Activated T-cell treated with anti-CD3 and anti-CD28 coated beads, Interleukin-2, amount 50 U/mL, for 4 hours (primary cell): ENCODE measurements around the gene FCHO2. TPM values are rescaled to one million over a fixed set of nuclear protein-coding genes. Genes with fewer than 3 reads are reported as not detected.
"Not testable (repeated sequence)": the region's sequence is repeated elsewhere in the genome, so short reads cannot be mapped to it uniquely, and the experiment has no call there.

ENCODE experiments used
- ATAC-seq, 2 donors: fragments of 200-7000 bp; cut with Tn5 transposase; one replicate each; pipeline ENCODE4 v1.10.0; 2021
- DNase-seq: peaks from one replicate; pipeline ENCODE4 v3.0.0-alpha.2; 2020
- H3K27me3 Mint-ChIP-seq: one replicate; pipeline ENCODE4 v1.8.0; 2021; ENCODE audit warnings: low read depth, mixed read lengths
- H3K36me3 Mint-ChIP-seq: one replicate; pipeline ENCODE4 v1.8.0; 2022; ENCODE audit warnings: mixed read lengths; ENCODE audit not compliant: insufficient read depth
- H3K4me1 Mint-ChIP-seq: one replicate; pipeline ENCODE4 v1.8.0; 2021; ENCODE audit warnings: low read depth, mixed read lengths
- H3K4me3 Mint-ChIP-seq: one replicate; pipeline ENCODE4 v1.8.0; 2021; ENCODE audit warnings: mild to moderate bottlenecking, moderate library complexity, mixed read lengths
- H3K9me3 Mint-ChIP-seq: one replicate; pipeline ENCODE4 v1.8.0; 2021; ENCODE audit warnings: mixed read lengths
- total RNA-seq, 3 donors: library from RNA; stranded (reverse); gene quantifications; one replicate each; pipeline ENCODE4 v1.2.1, GENCODE V29; 2021

The FCHO2 gene
- total RNA-seq, 3 donors from 2014 or later: 0.47 to 0.52 (median 0.51) TPM

DNA sequence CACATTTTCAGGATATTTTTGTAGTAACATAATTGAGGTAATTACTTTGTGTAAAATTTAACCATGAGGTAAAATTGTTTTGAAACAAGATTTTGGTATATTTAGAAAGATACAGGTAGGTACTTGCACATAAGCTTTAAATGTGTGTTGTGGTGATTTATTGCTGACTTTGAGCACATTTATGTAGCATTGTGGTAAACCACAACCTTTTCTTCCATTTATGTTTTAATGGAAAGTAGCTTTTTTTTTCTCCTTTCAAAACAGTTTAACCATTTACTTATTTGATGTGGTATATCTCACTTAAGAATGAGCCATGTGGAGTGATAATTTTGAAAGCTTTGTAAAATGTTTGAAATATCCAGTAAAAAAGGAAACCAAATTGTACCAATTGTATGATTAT, 35.6 kb downstream of the FCHO2 start:
- H3K4me1 Mint-ChIP-seq: no peaks in the 10 kb centered on the region
- ATAC-seq: no peak
- no peak for DNase-seq
- H3K27me3 Mint-ChIP-seq: no peaks in the 10 kb centered on the region
- H3K4me3 Mint-ChIP-seq: no peak overlapping the region
- peaks cover 5% of the 10 kb centered on the region for H3K36me3 Mint-ChIP-seq
- peaks cover 6% of the 10 kb centered on the region for H3K9me3 Mint-ChIP-seq

DNA sequence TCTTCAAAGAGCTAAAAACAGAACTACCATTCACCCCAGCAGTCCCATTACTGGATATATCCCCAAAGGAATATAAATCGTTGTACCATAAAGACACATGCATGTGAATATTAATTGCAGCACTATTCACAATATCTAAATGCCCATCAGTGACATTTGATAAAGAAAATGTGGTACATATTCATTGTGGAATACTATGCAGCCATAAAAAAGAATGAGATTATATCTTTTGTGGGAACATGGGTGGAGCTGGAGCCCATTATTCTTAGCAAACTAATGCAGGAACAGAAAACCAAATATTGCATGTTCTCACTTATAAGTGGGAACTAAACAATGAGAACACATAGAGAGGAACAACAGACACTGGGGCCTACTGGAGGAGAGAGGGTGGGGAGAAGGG, 38.7 kb downstream of the FCHO2 start:
- H3K9me3 Mint-ChIP-seq: peaks cover 6% of the 10 kb centered on the region
- H3K4me1 Mint-ChIP-seq: no peaks in the 10 kb centered on the region
- H3K4me3 Mint-ChIP-seq: no peak overlapping the region
- H3K27me3 Mint-ChIP-seq: no peaks in the 10 kb centered on the region
- peaks cover 5% of the 10 kb centered on the region for H3K36me3 Mint-ChIP-seq
- DNase-seq: no peak
- ATAC-seq: no peak

DNA sequence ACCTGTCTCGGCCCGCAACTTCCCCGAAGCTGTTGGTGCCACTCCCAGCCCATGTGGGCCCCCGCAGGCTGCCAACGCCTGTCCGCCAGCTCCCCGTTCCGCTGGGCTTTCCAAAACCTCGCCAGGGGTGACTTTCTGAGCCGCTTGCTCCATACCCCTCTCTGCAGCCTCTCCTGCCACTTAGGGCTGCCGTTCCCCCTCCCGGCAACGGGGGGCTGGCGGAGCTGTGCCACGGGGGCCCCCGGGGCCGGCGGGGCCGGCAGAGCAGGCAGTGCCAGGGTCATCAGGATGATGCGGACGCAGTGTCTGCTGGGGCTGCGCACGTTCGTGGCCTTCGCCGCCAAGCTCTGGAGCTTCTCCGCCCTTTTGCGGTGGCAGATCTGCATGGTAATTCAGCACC, 40.8 kb downstream of the FCHO2 start:
- H3K4me3 Mint-ChIP-seq: no peak overlapping the region
- no peak for DNase-seq
- H3K36me3 Mint-ChIP-seq: peaks cover 5% of the 10 kb centered on the region
- H3K4me1 Mint-ChIP-seq: no peaks in the 10 kb centered on the region
- H3K27me3 Mint-ChIP-seq: peaks cover 3% of the 10 kb centered on the region
- H3K9me3 Mint-ChIP-seq: peaks cover 6% of the 10 kb centered on the region
- ATAC-seq: no peak

DNA sequence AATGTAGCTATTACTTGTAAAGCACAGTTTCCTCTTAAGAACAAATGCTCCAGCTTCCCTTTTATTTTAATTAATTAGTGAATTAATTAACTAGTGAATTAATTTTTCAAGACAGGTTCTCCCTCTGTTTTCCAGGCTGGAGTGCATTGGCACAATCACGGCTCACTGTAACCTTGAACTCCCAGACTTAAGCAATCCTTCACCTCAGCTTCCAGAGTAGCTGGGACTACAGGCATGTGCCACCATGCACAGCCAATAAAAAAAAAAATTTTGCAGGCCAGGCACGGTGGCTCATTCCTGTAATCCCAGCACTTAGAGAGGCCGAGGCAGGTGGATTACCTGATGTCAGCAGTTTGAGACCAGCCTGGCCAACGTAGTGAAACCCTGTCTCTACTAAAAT, 44.1 kb downstream of the FCHO2 start:
- Mint-ChIP-seq H3K36me3 (no peaks in the 10 kb centered on the region), H3K27me3 (peaks cover 3% of the 10 kb centered on the region), H3K4me3 (no peak overlapping the region), H3K4me1 (no peaks in the 10 kb centered on the region), H3K9me3 (no peaks in the 10 kb centered on the region)
- ATAC-seq (no peak), DNase-seq (no peak)

DNA sequence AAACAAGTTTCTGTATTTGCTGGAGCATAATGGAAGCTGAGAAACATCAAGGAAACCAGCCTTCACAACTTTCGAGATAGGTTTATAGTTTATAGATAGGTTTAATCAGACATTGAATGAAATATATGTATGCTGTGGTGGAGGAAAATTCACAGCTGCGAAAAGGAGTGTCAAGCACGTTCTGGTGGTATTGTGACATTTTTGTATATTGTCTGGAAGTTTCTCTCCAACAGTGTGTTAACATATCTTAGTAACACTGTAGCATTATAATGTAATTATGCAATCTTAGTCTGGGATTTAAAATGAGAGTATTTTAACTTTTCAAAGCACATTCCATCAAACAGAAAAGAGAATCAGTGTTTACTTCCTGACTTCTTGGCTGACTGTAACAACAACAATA, 50.0 kb downstream of the FCHO2 start:
- peaks cover 2% of the 10 kb centered on the region for H3K27me3 Mint-ChIP-seq
- ATAC-seq (no peak), DNase-seq (no peak)
- no peak overlapping the region for H3K4me3 Mint-ChIP-seq
- H3K9me3 Mint-ChIP-seq: no peaks in the 10 kb centered on the region
- H3K4me1 Mint-ChIP-seq: no peaks in the 10 kb centered on the region
- no peaks in the 10 kb centered on the region for H3K36me3 Mint-ChIP-seq

DNA sequence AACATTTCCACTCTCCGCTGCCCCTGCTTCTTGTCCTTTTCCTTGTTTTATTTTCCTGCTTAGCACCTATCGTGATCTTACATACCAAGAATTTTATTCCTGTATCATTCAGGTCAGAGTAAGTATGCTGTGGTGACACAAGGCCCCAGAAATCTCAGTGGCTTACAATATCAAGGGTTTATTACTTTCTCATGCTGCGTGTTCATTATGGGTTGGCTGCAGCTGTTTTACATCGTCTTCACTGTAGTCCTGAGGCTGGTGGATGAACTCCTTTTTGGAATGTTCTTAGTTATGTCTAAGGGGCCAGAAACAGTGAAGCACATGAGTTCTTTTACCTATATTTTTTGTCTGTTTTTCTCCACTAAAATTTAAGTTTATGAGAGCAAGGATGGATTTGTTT, 51.2 kb downstream of the FCHO2 start:
- Mint-ChIP-seq H3K4me3 (no peak overlapping the region), H3K9me3 (no peaks in the 10 kb centered on the region), H3K27me3 (no peaks in the 10 kb centered on the region), H3K4me1 (no peaks in the 10 kb centered on the region), H3K36me3 (no peaks in the 10 kb centered on the region)
- DNase-seq (no peak), ATAC-seq (no peak)

DNA sequence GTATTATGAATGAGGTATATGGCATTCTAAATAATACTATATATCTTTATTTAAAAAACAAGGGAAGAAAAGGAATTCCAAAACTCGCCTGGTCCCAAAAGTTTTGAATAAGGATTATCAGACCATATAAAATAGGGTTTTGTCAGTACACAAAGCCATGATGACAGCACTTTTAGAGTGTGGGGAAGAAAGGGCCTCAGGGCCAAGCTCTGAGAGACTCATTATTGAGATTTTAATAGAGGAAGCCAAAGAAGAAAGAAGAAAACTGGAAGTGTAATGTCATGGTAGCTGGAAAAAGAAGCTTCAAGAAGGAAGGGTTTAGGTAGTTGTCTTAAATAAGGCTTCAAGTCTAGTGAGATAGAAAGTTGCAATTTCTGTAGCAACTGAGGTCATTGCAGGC, 53.0 kb downstream of the FCHO2 start:
- Mint-ChIP-seq H3K4me3 (no peak overlapping the region), H3K4me1 (no peaks in the 10 kb centered on the region)
- ATAC-seq: no peak

DNA sequence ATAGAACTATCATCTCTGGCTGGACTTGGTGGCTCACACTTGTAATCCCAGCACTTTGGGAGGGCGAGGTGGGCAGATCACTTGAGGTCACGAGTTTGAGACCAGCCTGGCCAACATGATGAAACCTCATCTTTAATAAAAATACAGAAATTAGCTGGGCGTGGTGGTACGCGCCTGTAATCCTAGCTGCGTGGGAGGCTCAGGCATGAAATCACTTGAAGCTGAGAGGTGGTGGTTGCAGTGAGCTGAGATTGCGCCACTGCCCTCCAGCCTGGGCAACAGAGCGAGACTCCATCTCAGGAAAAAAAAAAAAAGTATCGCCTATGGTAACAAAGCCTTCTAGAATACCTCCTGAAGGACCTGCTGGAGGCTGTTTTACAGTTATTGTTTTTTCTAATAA, 55.8 kb downstream of the FCHO2 start:
- not testable (repeated sequence) for H3K36me3 Mint-ChIP-seq

More for the DNA sequence above, 53.0 kb downstream of the FCHO2 start:
- no peak for DNase-seq
- Mint-ChIP-seq H3K9me3 (no peaks in the 10 kb centered on the region), H3K36me3 (no peaks in the 10 kb centered on the region), H3K27me3 (no peaks in the 10 kb centered on the region)

DNA sequence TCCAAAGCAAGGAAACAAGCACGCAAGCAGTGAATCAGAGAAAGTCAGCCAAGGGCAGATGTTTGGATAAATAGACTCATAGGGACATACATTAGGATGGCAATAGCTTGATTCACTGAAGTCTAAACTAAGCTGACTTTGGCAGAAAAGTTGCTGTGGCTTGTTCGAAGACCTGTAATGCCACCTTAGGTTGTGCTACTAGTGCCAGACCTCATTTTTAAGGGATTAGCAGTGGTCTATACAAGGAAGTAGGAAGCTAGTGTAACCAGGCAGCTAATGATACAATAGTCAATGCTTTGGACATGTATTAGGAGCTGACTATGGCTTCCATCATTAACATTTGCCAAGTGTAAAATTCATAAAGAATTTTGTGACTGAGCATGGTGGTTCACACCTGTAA, 63.1 kb downstream of the FCHO2 start:
- Mint-ChIP-seq H3K9me3 (no peaks in the 10 kb centered on the region), H3K27me3 (no peaks in the 10 kb centered on the region), H3K4me1 (no peaks in the 10 kb centered on the region), H3K36me3 (no peaks in the 10 kb centered on the region), H3K4me3 (no peak overlapping the region)
- DNase-seq: no peak
- no peak for ATAC-seq

More for the DNA sequence above, 55.8 kb downstream of the FCHO2 start:
- not testable (repeated sequence) for H3K4me1 Mint-ChIP-seq, ATAC-seq, H3K4me3 Mint-ChIP-seq, DNase-seq, H3K27me3 Mint-ChIP-seq, H3K9me3 Mint-ChIP-seq

DNA sequence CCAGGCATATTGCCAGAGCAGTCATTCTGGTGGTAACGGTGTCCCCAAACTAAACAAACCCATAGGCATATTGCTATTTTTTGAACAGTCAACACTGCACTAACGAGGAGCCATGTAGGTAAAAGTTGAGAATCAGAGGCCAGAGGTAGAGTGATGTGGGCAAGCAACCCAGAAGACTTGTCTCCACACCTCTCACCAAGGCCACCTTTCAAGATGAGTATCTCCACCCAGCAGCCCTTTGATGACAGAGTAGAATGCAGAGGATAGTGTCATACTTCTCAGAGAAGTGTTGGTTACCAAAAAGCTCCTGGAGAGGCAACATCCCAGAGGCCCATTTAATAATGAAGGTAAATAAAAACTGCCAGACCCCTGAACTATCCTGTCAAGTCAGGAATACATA, 63.9 kb downstream of the FCHO2 start:
- Mint-ChIP-seq H3K9me3 (no peaks in the 10 kb centered on the region), H3K4me3 (no peak overlapping the region), H3K4me1 (no peaks in the 10 kb centered on the region), H3K36me3 (no peaks in the 10 kb centered on the region), H3K27me3 (no peaks in the 10 kb centered on the region)
- no peak for ATAC-seq
- no peak for DNase-seq

DNA sequence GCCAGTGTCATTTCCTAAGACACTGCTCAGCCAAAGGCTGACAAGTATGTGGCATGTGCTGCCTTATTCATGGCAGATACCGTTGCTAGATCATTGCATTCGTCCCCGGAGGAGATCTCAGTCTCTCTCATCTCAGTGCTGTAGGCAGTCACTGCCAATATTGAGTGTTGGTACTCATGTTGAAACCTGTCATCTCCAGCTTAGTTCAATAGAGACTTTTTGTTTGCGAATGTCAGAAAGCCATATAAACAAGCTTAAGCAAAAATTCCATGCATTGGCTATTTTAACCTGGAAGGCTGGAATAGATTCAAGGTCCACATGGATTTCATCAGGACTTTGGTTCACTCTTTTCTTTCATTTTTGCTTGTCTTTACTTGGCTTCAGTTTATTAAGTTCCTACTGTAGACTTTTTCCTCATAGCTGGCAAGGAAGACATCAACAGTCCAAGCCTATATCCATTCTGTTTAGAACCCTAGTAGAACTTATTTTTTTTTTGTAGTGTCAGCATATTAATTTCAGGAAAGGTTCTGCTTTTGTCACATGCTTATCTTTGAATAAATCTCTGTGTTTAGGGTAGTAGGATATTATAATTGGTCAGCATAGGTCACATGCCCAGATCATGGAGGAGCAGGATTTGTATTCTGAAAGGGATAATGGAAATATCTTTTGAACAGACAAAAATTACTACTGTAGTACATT, 66.8 kb downstream of the FCHO2 start:
- Mint-ChIP-seq H3K4me1 (no peaks in the 10 kb centered on the region), H3K9me3 (no peaks in the 10 kb centered on the region), H3K4me3 (no peak overlapping the region), H3K27me3 (no peaks in the 10 kb centered on the region), H3K36me3 (no peaks in the 10 kb centered on the region)
- DNase-seq (no peak), ATAC-seq (no peak)

DNA sequence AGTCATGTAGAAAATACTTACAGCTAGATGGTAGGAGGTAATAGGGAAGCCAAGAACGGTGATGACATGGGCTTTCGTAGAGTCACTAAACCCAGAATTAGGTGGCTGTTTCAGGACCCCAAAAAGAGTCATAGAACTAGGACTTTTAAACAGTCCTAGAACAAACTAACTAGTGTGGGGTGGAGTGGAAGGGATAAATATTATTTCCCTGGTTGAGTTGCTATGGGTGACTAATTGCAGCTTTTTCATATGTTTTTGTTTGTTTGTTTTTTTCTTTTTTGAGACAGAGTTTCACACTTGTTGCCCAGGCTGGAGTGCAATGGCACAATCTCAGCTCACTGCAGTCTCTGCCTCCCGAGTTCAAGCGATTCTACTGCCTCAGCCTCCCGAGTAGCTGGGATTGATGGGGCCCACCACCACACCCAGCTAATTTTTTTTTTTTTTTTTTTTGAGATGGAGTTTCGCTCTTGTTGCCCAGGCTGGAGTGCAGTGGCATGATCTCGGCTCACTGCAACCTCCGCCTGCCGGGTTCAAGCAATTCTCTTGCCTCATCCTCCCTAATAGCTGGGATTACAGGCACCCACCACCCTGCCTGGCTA, 69.2 kb downstream of the FCHO2 start:
- not testable (repeated sequence) for DNase-seq, H3K4me1 Mint-ChIP-seq, ATAC-seq, H3K9me3 Mint-ChIP-seq, H3K36me3 Mint-ChIP-seq, H3K4me3 Mint-ChIP-seq, H3K27me3 Mint-ChIP-seq

DNA sequence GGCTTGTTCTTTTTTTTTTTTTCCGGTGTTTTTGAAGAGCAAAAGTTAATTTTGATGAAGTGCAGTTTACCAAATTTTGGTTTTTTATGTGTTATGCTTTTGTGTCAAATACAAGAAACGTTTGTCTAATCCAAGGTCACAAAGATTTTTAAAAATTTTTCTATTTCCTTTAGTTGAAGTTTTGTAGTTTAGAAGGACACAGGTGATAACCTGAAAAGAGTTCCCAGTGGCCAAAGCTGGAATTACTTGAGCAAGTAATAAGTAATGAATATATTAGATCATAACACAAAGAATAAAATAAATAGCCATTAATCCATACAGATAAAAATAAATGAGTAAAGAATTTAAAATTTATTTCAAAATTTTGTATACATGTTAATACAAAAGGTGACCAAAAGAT, 71.5 kb downstream of the FCHO2 start:
- no peaks in the 10 kb centered on the region for H3K27me3 Mint-ChIP-seq
- H3K36me3 Mint-ChIP-seq: no peaks in the 10 kb centered on the region

DNA sequence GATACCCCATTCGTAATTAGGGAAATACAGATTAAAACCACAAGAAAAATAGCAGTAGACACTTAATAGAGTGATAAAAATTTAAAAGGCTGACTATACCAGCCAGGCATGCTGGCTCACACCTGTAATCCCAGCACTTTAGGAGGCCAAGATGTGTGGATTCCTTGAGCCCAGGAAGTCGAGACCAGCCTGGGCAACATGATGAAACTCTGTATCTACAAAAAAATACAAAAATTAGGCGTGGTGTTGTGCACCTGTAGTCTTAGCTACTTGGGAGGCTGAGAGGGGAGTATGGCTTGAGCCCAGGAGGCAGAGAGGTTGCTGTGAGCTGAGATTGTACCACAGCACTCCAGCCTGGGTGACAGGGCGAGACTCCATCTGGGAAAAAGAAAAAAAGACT, 72.0 kb downstream of the FCHO2 start:
- Mint-ChIP-seq H3K9me3 (no peaks in the 10 kb centered on the region), H3K36me3 (no peaks in the 10 kb centered on the region), H3K4me3 (no peak overlapping the region), H3K27me3 (no peaks in the 10 kb centered on the region), H3K4me1 (no peaks in the 10 kb centered on the region)
- DNase-seq: no peak
- ATAC-seq: no peak

More for the DNA sequence above, 71.5 kb downstream of the FCHO2 start:
- H3K4me3 Mint-ChIP-seq: no peak overlapping the region
- ATAC-seq: no peak
- DNase-seq: no peak
- H3K4me1 Mint-ChIP-seq: no peaks in the 10 kb centered on the region
- no peaks in the 10 kb centered on the region for H3K9me3 Mint-ChIP-seq

DNA sequence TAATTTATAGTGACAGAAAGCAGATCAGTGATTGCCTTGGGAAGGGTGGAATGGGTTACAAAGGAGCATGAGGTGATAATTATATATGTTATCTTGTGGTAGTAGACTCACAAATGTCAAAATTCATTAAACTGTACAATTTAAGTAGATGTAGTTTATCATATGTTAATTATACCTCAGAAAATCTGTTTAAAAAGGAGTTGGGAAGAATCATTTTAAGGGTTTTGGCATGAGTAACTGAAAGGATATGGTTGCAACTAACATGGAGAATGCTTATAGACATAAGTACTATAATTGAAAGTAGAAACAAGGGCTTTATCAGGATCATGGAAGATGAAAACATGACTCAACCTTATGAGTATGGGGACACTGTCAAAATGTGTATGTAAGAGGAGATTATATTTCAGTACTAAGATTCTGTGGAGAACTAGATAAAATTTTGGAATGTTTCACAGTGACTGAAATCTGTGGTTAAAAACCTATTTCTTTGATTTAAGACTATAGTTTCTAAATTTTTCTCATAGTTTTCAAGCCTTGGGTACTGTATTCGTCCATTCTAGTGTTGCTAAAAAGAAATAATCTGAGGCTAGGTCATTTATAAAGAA, 73.3 kb downstream of the FCHO2 start:
- H3K9me3 Mint-ChIP-seq: no peaks in the 10 kb centered on the region
- H3K36me3 Mint-ChIP-seq: no peaks in the 10 kb centered on the region
- H3K4me3 Mint-ChIP-seq: no peak overlapping the region
- no peak for DNase-seq
- no peak for ATAC-seq
- no peaks in the 10 kb centered on the region for H3K4me1 Mint-ChIP-seq
- H3K27me3 Mint-ChIP-seq: no peaks in the 10 kb centered on the region
